Measurements from ENCODE around the gene CEP350. TPM values are rescaled to one million over a fixed set of nuclear protein-coding genes. Genes with fewer than 3 reads are reported as not detected.

The CEP350 gene
- total RNA-seq, 2 donors from 2014 or later: 32.2 to 42.2 TPM

DNA sequence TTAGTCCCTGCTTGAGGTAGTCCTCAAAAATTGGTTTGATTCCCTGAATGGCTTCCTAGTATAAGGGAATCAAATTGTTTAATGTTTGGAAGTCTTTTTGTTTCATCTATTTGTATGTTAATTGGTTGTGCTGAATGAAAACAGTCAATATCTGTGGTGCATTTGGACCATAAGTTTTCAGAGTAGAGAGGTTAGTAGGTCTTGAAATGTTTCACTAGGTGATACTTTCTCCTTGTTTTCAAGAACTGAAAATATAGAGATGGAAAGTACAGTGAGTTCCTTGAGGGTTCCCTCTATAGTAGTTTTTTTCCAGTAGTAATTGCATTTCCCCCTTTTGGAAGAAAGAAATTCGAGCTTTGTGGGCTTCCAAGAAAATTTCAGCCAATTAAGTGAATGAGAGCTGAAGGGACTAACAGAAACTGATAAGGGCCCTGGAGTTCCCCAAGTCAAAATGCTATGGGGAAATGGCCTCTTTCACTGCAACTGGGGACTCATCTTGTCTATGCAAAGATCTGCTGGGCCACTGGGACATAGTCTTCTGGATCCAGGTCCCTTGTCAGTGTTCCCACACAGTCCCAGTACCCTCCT is 18.6 kb upstream of the CEP350 start:
- Histone ChIP-seq H3K9ac (ENCODE audit: extremely low read depth, low read length, poor library complexity, severe bottlenecking) (no peak overlapping the region), H3K9me3 (ENCODE audit: control insufficient read depth, low read length) (no peaks in the 10 kb centered on the region), H3K4me1 (ENCODE audit: control insufficient read depth, insufficient read depth, low read length) (peaks cover 4% of the 10 kb centered on the region), H3K27ac (ENCODE audit: low read depth, low read length) (no peak overlapping the region), H3K36me3 (ENCODE audit: control insufficient read depth, insufficient read depth, low read length) (no peaks in the 10 kb centered on the region), H3K4me3 (ENCODE audit: low read length) (no peak overlapping the region), H3K27me3 (ENCODE audit: control insufficient read depth, insufficient read depth, low read length, poor library complexity, severe bottlenecking) (no peaks in the 10 kb centered on the region)
- Mint-ChIP-seq H3K4me3 (no peak overlapping the region), H3K27ac (no peak overlapping the region), H3K9me3 (no peaks in the 10 kb centered on the region), H3K4me1 (peaks cover 10% of the 10 kb centered on the region), H3K27me3 (ENCODE audit: insufficient read depth) (no peaks in the 10 kb centered on the region), H3K36me3 (ENCODE audit: low read depth) (no peaks in the 10 kb centered on the region)
- DNase-seq: no peak
- TF ChIP-seq, protein P1, sequence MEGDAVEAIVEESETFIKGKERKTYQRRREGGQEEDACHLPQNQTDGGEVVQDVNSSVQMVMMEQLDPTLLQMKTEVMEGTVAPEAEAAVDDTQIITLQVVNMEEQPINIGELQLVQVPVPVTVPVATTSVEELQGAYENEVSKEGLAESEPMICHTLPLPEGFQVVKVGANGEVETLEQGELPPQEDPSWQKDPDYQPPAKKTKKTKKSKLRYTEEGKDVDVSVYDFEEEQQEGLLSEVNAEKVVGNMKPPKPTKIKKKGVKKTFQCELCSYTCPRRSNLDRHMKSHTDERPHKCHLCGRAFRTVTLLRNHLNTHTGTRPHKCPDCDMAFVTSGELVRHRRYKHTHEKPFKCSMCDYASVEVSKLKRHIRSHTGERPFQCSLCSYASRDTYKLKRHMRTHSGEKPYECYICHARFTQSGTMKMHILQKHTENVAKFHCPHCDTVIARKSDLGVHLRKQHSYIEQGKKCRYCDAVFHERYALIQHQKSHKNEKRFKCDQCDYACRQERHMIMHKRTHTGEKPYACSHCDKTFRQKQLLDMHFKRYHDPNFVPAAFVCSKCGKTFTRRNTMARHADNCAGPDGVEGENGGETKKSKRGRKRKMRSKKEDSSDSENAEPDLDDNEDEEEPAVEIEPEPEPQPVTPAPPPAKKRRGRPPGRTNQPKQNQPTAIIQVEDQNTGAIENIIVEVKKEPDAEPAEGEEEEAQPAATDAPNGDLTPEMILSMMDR (conservative IDR thresholded peaks at IDR 0.05): no peak
- 78 to 100% methylated on average over 1 of the region's 1 CpG for WGBS, 2 experiments (ENCODE audit: insufficient coverage in 1 of 2, insufficient read length in 1 of 2)

DNA sequence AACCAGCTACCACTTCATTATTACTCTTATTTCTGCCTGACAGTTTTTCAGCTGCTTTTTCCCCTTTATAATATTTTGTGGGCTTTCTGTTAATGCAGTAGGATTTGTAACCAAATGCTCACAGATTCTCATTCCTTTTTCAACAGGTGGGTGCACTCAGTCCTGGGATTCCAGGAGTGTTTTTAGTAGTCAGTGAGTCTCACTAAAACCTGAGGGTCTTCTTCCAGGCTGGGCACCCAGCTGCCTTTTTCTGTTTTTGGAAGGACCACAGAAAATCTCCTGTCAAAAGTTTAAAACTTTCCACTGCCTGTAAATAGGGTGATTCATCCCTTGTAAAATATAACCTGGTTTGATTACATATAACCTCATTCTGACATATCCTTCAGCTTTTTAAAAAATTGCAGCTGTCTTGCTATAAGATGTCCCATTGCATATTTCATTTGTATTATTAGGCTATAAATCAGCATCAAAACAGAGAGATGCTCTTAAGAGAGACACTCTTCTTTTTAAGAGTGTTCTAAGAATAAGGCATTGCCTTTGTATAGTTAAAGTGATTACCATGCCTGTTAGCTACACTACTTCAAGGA is 16.8 kb upstream of the CEP350 start:
- Histone ChIP-seq H3K9ac (ENCODE audit: extremely low read depth, low read length, poor library complexity, severe bottlenecking) (no peak overlapping the region), H3K9me3 (ENCODE audit: control insufficient read depth, low read length) (no peaks in the 10 kb centered on the region), H3K4me1 (ENCODE audit: control insufficient read depth, insufficient read depth, low read length) (peaks cover 4% of the 10 kb centered on the region), H3K36me3 (ENCODE audit: control insufficient read depth, insufficient read depth, low read length) (no peaks in the 10 kb centered on the region), H3K4me3 (ENCODE audit: low read length) (no peak overlapping the region), H3K27ac (ENCODE audit: low read depth, low read length) (no peak overlapping the region), H3K27me3 (ENCODE audit: control insufficient read depth, insufficient read depth, low read length, poor library complexity, severe bottlenecking) (no peaks in the 10 kb centered on the region)
- no peak for DNase-seq
- H3K36me3 Mint-ChIP-seq (ENCODE audit: low read depth): no peaks in the 10 kb centered on the region
- H3K4me1 Mint-ChIP-seq: peaks cover 10% of the 10 kb centered on the region
- no peak overlapping the region for H3K4me3 Mint-ChIP-seq
- no peak overlapping the region for H3K27ac Mint-ChIP-seq
- no peaks in the 10 kb centered on the region for H3K27me3 Mint-ChIP-seq (ENCODE audit: insufficient read depth)
- TF ChIP-seq, protein P1 (conservative IDR thresholded peaks at IDR 0.05): no peak
- H3K9me3 Mint-ChIP-seq: no peaks in the 10 kb centered on the region

DNA sequence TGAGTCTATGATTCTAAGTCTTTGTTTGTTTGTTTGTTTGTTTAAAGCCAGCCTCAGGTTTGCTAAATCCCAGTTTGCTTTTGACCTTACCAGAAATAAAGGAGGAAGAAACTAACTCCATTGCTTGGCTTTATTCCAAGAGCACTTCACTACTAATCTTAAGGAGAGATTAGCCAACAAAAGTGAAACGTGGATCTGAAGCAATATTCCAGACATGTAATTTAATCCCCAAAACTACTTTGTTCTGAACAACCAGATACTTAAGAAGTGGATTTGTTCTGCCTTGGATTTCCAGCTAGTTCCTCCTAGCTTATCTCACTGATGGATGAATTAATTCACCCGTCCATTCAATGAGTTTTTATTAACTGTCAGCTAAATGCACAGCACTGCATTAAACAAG is 15.9 kb upstream of the CEP350 start:
- no peak overlapping the region for H3K4me3 Mint-ChIP-seq
- peaks cover 10% of the 10 kb centered on the region for H3K4me1 Mint-ChIP-seq
- Histone ChIP-seq H3K9me3 (ENCODE audit: control insufficient read depth, low read length) (no peaks in the 10 kb centered on the region), H3K4me1 (ENCODE audit: control insufficient read depth, insufficient read depth, low read length) (peaks cover 4% of the 10 kb centered on the region), H3K27me3 (ENCODE audit: control insufficient read depth, insufficient read depth, low read length, poor library complexity, severe bottlenecking) (no peaks in the 10 kb centered on the region), H3K27ac (ENCODE audit: low read depth, low read length) (no peak overlapping the region), H3K4me3 (ENCODE audit: low read length) (no peak overlapping the region), H3K36me3 (ENCODE audit: control insufficient read depth, insufficient read depth, low read length) (no peaks in the 10 kb centered on the region), H3K9ac (ENCODE audit: extremely low read depth, low read length, poor library complexity, severe bottlenecking) (no peak overlapping the region)
- no peak for DNase-seq
- no peaks in the 10 kb centered on the region for H3K36me3 Mint-ChIP-seq (ENCODE audit: low read depth)
- H3K27ac Mint-ChIP-seq: no peak overlapping the region
- WGBS, 2 experiments (ENCODE audit: insufficient coverage in 1 of 2, insufficient read length in 1 of 2): 90 to 100% methylated on average over 2 of the region's 2 CpGs
- no peaks in the 10 kb centered on the region for H3K27me3 Mint-ChIP-seq (ENCODE audit: insufficient read depth)
- H3K9me3 Mint-ChIP-seq: no peaks in the 10 kb centered on the region
- TF ChIP-seq, protein P1 (conservative IDR thresholded peaks at IDR 0.05): no peak
